Karpas-422 (cell line): Measurements from ENCODE around the gene ANKRD65. TPM values are rescaled to one million over a fixed set of nuclear protein-coding genes. Genes with fewer than 3 reads are reported as not detected.
"Not testable (repeated sequence)": the region's sequence is repeated elsewhere in the genome, so short reads cannot be mapped to it uniquely, and the experiment has no call there.

Experiments used
- DNase-seq: peaks from one replicate; pipeline ENCODE4 v3.0.0-alpha.2; 2015
- H2AFZ ChIP-seq: fragments of 200-600 bp; sonication (generic); 2 replicates; pipeline ENCODE4 v1.6.1; 2014; ENCODE audit warnings: antibody characterized with exemption, low read length, mixed read lengths
- H3K27ac ChIP-seq: fragments of 200-600 bp; sonication (generic); 2 replicates; pipeline ENCODE4 v1.5.1; 2014; ENCODE audit warnings: mild to moderate bottlenecking, low read length, moderate library complexity
- H3K27me3 ChIP-seq: fragments of 200-600 bp; sonication (generic); 2 replicates; pipeline ENCODE4 v1.6.1; 2014; ENCODE audit warnings: low read length, mixed read lengths
- H3K36me3 ChIP-seq: fragments of 200-600 bp; sonication (generic); 2 replicates; pipeline ENCODE4 v1.6.1; 2014; ENCODE audit warnings: low read length, mixed read lengths; ENCODE audit not compliant: insufficient read depth
- H3K4me1 ChIP-seq: fragments of 200-600 bp; sonication (generic); 2 replicates; pipeline ENCODE4 v1.6.1; 2014; ENCODE audit warnings: mild to moderate bottlenecking, low read length, mixed read lengths
- H3K4me2 ChIP-seq: fragments of 200-600 bp; sonication (generic); 2 replicates; pipeline ENCODE4 v1.6.1; 2014; ENCODE audit warnings: low read length, low read depth, mild to moderate bottlenecking; ENCODE audit not compliant: poor library complexity, severe bottlenecking
- H3K4me3 ChIP-seq: fragments of 200-600 bp; sonication (generic); 2 replicates; pipeline ENCODE4 v1.5.1; 2014; ENCODE audit warnings: mild to moderate bottlenecking, antibody characterized with exemption, low read length, mixed read lengths
- H3K79me2 ChIP-seq: fragments of 200-600 bp; sonication (generic); 2 replicates; pipeline ENCODE4 v1.6.1; 2014; ENCODE audit warnings: mild to moderate bottlenecking, low read length, mixed read lengths
- H3K9ac ChIP-seq: fragments of 200-600 bp; sonication (generic); 2 replicates; pipeline ENCODE4 v1.6.0; 2014; ENCODE audit warnings: low read length
- H3K9me2 ChIP-seq: fragments of 200-600 bp; sonication (generic), shearing (Covaris generic); replicated peaks from 2 replicates; pipeline ENCODE4 v1.6.0; 2014; ENCODE audit warnings: mild to moderate bottlenecking, low read length, moderate library complexity; ENCODE audit not compliant: insufficient read depth
- H3K9me3 ChIP-seq: fragments of 300-700, 200-600 bp; sonication (generic); 2 replicates; pipeline ENCODE4 v1.6.1; 2014; ENCODE audit warnings: low read length, mixed read lengths
- H4K20me1 ChIP-seq: fragments of 200-600 bp; sonication (generic); 2 replicates; pipeline ENCODE4 v1.6.1; 2014; ENCODE audit warnings: mild to moderate bottlenecking, antibody characterized with exemption, low read length, low read depth; ENCODE audit not compliant: insufficient read depth
- total RNA-seq: library from RNA; depleted of rRNA; stranded (reverse); fragments of >200 nt; shearing (Covaris generic); gene quantifications from 2 replicates; pipeline ENCODE4 v1.2.3, GENCODE V29; 2014; ENCODE audit warnings: low replicate concordance

ANKRD65 gene
- total RNA-seq, 1 experiment from 2014 or later = not detected

- Histone ChIP-seq H3K4me3 (no peak overlapping the region), H3K9ac (no peak overlapping the region), H3K4me1 (no peaks in the 10 kb centered on the region), H3K9me3 (no peaks in the 10 kb centered on the region), H3K79me2 (no peaks in the 10 kb centered on the region), H3K36me3 (no peaks in the 10 kb centered on the region), H2AFZ (no peak overlapping the region), H3K4me2 (no peak overlapping the region), H3K27ac (no peak overlapping the region), H3K27me3 (no peaks in the 10 kb centered on the region), H4K20me1 (no peaks in the 10 kb centered on the region), H3K9me2 (no peaks in the 10 kb centered on the region)
- DNase-seq = no peak
These were observed 8.6 kb upstream of the ANKRD65 start for GRCh38 chr1:1429671-1430073.

- not testable (repeated sequence) for H2AFZ ChIP-seq, H3K4me1 ChIP-seq, H3K9me2 ChIP-seq, H3K4me3 ChIP-seq, H3K9me3 ChIP-seq, H3K27ac ChIP-seq, H3K9ac ChIP-seq, H3K36me3 ChIP-seq, H3K27me3 ChIP-seq, DNase-seq, H3K4me2 ChIP-seq, H3K79me2 ChIP-seq, H4K20me1 ChIP-seq
These were observed 7.9 kb upstream of the ANKRD65 start for GRCh38 chr1:1428967-1429366.

GRCh38 chr1:1428174-1428573 is 7.1 kb upstream of the ANKRD65 start:
- Histone ChIP-seq H3K4me2 (no peak overlapping the region), H3K36me3 (no peaks in the 10 kb centered on the region), H2AFZ (no peak overlapping the region), H3K9me3 (no peaks in the 10 kb centered on the region), H3K4me3 (no peak overlapping the region), H4K20me1 (no peaks in the 10 kb centered on the region), H3K27ac (no peak overlapping the region), H3K9ac (no peak overlapping the region), H3K27me3 (no peaks in the 10 kb centered on the region), H3K4me1 (no peaks in the 10 kb centered on the region), H3K79me2 (no peaks in the 10 kb centered on the region), H3K9me2 (no peaks in the 10 kb centered on the region)
- DNase-seq = no peak

GRCh38 chr1:1427820-1428148 is 6.7 kb upstream of the ANKRD65 start:
- H3K4me1 ChIP-seq = no peaks in the 10 kb centered on the region
- H3K9ac ChIP-seq = no peak overlapping the region
- no peaks in the 10 kb centered on the region for H3K9me3 ChIP-seq
- no peak overlapping the region for H3K27ac ChIP-seq
- no peaks in the 10 kb centered on the region for H3K79me2 ChIP-seq
- no peaks in the 10 kb centered on the region for H3K36me3 ChIP-seq
- no peak overlapping the region for H2AFZ ChIP-seq
- no peaks in the 10 kb centered on the region for H3K27me3 ChIP-seq
- H3K4me2 ChIP-seq = no peak overlapping the region
- no peaks in the 10 kb centered on the region for H4K20me1 ChIP-seq
- DNase-seq = no peak
- H3K9me2 ChIP-seq = no peaks in the 10 kb centered on the region
- H3K4me3 ChIP-seq = no peak overlapping the region

GRCh38 chr1:1427106-1427819 is 6.2 kb upstream of the ANKRD65 start:
- Histone ChIP-seq H2AFZ (no peak overlapping the region), H3K27me3 (no peaks in the 10 kb centered on the region), H3K4me1 (no peaks in the 10 kb centered on the region), H3K4me2 (no peak overlapping the region), H3K9me3 (no peaks in the 10 kb centered on the region), H3K36me3 (no peaks in the 10 kb centered on the region), H3K9ac (no peak overlapping the region), H4K20me1 (no peaks in the 10 kb centered on the region), H3K79me2 (no peaks in the 10 kb centered on the region), H3K4me3 (no peak overlapping the region), H3K27ac (no peak overlapping the region), H3K9me2 (no peaks in the 10 kb centered on the region)
- DNase-seq = no peak

- no peaks in the 10 kb centered on the region for H3K9me2 ChIP-seq
- H3K36me3 ChIP-seq = no peaks in the 10 kb centered on the region
- H3K4me2 ChIP-seq = no peak overlapping the region
- no peaks in the 10 kb centered on the region for H3K9me3 ChIP-seq
- no peaks in the 10 kb centered on the region for H3K27me3 ChIP-seq
- no peak overlapping the region for H3K9ac ChIP-seq
- H3K27ac ChIP-seq = no peak overlapping the region
- DNase-seq = no peak
- no peaks in the 10 kb centered on the region for H3K79me2 ChIP-seq
- H4K20me1 ChIP-seq = no peaks in the 10 kb centered on the region
- H2AFZ ChIP-seq = no peak overlapping the region
- H3K4me3 ChIP-seq = no peak overlapping the region
- H3K4me1 ChIP-seq = no peaks in the 10 kb centered on the region
These were observed 5.5 kb upstream of the ANKRD65 start for GRCh38 chr1:1426496-1427105.

GRCh38 chr1:1425753-1426495 is 4.8 kb upstream of the ANKRD65 start:
- Histone ChIP-seq H4K20me1 (no peaks in the 10 kb centered on the region), H3K79me2 (no peaks in the 10 kb centered on the region), H3K9me2 (no peaks in the 10 kb centered on the region), H3K4me3 (no peak overlapping the region), H3K9ac (no peak overlapping the region), H3K4me1 (no peaks in the 10 kb centered on the region), H3K27ac (no peak overlapping the region), H3K27me3 (no peaks in the 10 kb centered on the region), H3K36me3 (no peaks in the 10 kb centered on the region), H2AFZ (no peak overlapping the region), H3K9me3 (no peaks in the 10 kb centered on the region), H3K4me2 (no peak overlapping the region)
- no peak for DNase-seq

GRCh38 chr1:1425426-1425752 is 4.3 kb upstream of the ANKRD65 start:
- Histone ChIP-seq H3K4me2 (no peak overlapping the region), H2AFZ (no peak overlapping the region), H3K4me3 (no peak overlapping the region), H3K9ac (no peak overlapping the region), H3K4me1 (no peaks in the 10 kb centered on the region), H4K20me1 (no peaks in the 10 kb centered on the region), H3K27me3 (no peaks in the 10 kb centered on the region), H3K36me3 (no peaks in the 10 kb centered on the region), H3K79me2 (no peaks in the 10 kb centered on the region), H3K9me3 (no peaks in the 10 kb centered on the region), H3K27ac (no peak overlapping the region), H3K9me2 (no peaks in the 10 kb centered on the region)
- DNase-seq = no peak
